MM.1S (cell line): ENCODE data around the gene PYGB.

Experiments used
- EZH2 ChIP-seq: fragments of 300-600 bp; sonication (generic); optimal IDR thresholded peaks from 2 replicates; pipeline ENCODE3; 2017; ENCODE audit warnings: low read depth, mild to moderate bottlenecking, antibody characterized with exemption, low read length, mixed read lengths
- EZH2phosphoT487 ChIP-seq: fragments of 300-600 bp; sonication (generic); IDR thresholded peaks from 2 replicates; pipeline ENCODE4 v1.6.1; 2018; ENCODE audit warnings: antibody characterized with exemption, low read length
- TF ChIP-seq, protein P1 (sequence below): fragments of 300-600 bp; sonication (generic); IDR thresholded peaks from 2 replicates; pipeline ENCODE4 v1.5.1; 2016; ENCODE audit warnings: antibody characterized with exemption, low read length, mixed read lengths

DNA sequence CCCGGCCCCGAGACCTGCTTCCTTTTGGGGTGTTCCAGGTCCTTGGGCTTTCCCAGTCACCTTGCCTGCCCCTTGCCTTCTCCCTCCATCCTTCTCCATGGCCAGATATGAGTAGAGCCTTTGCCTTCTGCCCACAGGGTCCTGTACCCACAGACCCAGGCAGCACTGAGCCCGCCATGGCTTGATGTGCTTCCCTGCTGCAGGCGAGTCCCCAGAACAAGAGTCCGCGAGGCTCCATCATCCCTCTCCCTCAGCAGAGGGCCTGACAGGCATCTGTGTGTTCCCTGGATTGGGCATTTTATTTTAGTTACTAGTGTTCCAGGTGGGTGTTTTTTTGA lies 21.9 kb downstream of the PYGB start:
- TF ChIP-seq EZH2 (no peak), EZH2phosphoT487 (no peak)
- TF ChIP-seq, protein P1, sequence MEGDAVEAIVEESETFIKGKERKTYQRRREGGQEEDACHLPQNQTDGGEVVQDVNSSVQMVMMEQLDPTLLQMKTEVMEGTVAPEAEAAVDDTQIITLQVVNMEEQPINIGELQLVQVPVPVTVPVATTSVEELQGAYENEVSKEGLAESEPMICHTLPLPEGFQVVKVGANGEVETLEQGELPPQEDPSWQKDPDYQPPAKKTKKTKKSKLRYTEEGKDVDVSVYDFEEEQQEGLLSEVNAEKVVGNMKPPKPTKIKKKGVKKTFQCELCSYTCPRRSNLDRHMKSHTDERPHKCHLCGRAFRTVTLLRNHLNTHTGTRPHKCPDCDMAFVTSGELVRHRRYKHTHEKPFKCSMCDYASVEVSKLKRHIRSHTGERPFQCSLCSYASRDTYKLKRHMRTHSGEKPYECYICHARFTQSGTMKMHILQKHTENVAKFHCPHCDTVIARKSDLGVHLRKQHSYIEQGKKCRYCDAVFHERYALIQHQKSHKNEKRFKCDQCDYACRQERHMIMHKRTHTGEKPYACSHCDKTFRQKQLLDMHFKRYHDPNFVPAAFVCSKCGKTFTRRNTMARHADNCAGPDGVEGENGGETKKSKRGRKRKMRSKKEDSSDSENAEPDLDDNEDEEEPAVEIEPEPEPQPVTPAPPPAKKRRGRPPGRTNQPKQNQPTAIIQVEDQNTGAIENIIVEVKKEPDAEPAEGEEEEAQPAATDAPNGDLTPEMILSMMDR: no peak
